ENCODE measurements around the gene CDC14B. TPM values are rescaled to one million over a fixed set of nuclear protein-coding genes. Genes with fewer than 3 reads are reported as not detected.

The CDC14B gene
- polyA plus RNA-seq, 1 donor from 2014 or later, result 7.0 TPM

- Histone ChIP-seq H3K9me3 (ENCODE audit: low read length) (no peaks in the 10 kb centered on the region), H4K20me1 (ENCODE audit: insufficient read depth) (no peaks in the 10 kb centered on the region), H3K4me2 (ENCODE audit: low read length) (no peak overlapping the region), H3K79me2 (replicated peaks; ENCODE audit: insufficient read depth, low read length) (no peaks in the 10 kb centered on the region), H2AFZ (ENCODE audit: low read depth, low read length) (no peak overlapping the region), H3K4me3 (ENCODE audit: low read length) (no peak overlapping the region), H3K27ac (ENCODE audit: low read length) (no peak overlapping the region), H3K9ac (ENCODE audit: low read length) (no peak overlapping the region), H3K36me3 (ENCODE audit: insufficient read depth, low read length) (no peaks in the 10 kb centered on the region), H3K9me2 (ENCODE audit: insufficient read depth, low read length) (no peaks in the 10 kb centered on the region), H3K27me3 (ENCODE audit: insufficient read depth, low read depth, low read length) (no peaks in the 10 kb centered on the region), H3F3A (ENCODE audit: insufficient read depth, low read length, poor library complexity, severe bottlenecking) (no peaks in the 10 kb centered on the region)
- TF ChIP-seq MXI1 (conservative IDR thresholded peaks at IDR 0.05; ENCODE audit: poor library complexity, severe bottlenecking) (no peak), EP300 (conservative IDR thresholded peaks at IDR 0.05; ENCODE audit: poor library complexity, severe bottlenecking) (no peak), RAD21 (conservative IDR thresholded peaks at IDR 0.05) (no peak), POLR2AphosphoS5 (IDR thresholded peaks at IDR 0.05) (no peak), TAF1 (IDR thresholded peaks at IDR 0.05; ENCODE audit: low read depth) (no peak), EZH2 (IDR thresholded peaks at IDR 0.05; ENCODE audit: borderline replicate concordance, insufficient read depth, low read length, poor library complexity, severe bottlenecking) (no peak), SMC3 (conservative IDR thresholded peaks at IDR 0.05; ENCODE audit: poor library complexity) (no peak)
- TF ChIP-seq, protein P1, sequence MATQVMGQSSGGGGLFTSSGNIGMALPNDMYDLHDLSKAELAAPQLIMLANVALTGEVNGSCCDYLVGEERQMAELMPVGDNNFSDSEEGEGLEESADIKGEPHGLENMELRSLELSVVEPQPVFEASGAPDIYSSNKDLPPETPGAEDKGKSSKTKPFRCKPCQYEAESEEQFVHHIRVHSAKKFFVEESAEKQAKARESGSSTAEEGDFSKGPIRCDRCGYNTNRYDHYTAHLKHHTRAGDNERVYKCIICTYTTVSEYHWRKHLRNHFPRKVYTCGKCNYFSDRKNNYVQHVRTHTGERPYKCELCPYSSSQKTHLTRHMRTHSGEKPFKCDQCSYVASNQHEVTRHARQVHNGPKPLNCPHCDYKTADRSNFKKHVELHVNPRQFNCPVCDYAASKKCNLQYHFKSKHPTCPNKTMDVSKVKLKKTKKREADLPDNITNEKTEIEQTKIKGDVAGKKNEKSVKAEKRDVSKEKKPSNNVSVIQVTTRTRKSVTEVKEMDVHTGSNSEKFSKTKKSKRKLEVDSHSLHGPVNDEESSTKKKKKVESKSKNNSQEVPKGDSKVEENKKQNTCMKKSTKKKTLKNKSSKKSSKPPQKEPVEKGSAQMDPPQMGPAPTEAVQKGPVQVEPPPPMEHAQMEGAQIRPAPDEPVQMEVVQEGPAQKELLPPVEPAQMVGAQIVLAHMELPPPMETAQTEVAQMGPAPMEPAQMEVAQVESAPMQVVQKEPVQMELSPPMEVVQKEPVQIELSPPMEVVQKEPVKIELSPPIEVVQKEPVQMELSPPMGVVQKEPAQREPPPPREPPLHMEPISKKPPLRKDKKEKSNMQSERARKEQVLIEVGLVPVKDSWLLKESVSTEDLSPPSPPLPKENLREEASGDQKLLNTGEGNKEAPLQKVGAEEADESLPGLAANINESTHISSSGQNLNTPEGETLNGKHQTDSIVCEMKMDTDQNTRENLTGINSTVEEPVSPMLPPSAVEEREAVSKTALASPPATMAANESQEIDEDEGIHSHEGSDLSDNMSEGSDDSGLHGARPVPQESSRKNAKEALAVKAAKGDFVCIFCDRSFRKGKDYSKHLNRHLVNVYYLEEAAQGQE (IDR thresholded peaks at IDR 0.05; ENCODE audit: borderline replicate concordance), result no peak
- TF ChIP-seq, protein P2, sequence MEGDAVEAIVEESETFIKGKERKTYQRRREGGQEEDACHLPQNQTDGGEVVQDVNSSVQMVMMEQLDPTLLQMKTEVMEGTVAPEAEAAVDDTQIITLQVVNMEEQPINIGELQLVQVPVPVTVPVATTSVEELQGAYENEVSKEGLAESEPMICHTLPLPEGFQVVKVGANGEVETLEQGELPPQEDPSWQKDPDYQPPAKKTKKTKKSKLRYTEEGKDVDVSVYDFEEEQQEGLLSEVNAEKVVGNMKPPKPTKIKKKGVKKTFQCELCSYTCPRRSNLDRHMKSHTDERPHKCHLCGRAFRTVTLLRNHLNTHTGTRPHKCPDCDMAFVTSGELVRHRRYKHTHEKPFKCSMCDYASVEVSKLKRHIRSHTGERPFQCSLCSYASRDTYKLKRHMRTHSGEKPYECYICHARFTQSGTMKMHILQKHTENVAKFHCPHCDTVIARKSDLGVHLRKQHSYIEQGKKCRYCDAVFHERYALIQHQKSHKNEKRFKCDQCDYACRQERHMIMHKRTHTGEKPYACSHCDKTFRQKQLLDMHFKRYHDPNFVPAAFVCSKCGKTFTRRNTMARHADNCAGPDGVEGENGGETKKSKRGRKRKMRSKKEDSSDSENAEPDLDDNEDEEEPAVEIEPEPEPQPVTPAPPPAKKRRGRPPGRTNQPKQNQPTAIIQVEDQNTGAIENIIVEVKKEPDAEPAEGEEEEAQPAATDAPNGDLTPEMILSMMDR (IDR thresholded peaks at IDR 0.05; ENCODE audit: poor library complexity, severe bottlenecking), result no peak
Measured at GRCh38 chr9:96467784-96468183, 151.9 kb downstream of the CDC14B start.

DNA sequence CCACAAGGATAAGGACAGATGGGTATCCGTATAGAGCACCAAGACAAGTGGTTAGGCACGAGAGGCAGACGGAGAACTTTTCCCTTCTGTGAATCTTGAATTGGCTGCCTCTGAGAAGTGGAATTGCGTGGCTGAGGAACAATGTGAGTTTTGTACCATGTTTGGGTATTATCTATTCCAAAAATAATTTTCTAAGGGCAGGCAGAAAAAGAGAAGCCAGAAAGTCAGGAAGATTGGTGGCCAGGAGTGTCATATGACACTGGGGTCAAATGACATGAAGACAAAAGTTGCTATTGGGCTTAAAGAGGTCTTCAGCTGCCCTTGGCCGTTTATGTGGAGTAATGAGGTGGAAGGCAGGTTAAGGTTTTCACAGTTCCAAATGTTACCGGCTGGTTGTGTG, 155.2 kb downstream of the CDC14B start:
- Histone ChIP-seq H3K9ac (ENCODE audit: low read length) (no peak overlapping the region), H4K20me1 (ENCODE audit: insufficient read depth) (no peaks in the 10 kb centered on the region), H3K27ac (ENCODE audit: low read length) (no peak overlapping the region), H2AFZ (ENCODE audit: low read depth, low read length) (no peak overlapping the region), H3K36me3 (ENCODE audit: insufficient read depth, low read length) (no peaks in the 10 kb centered on the region), H3K9me3 (ENCODE audit: low read length) (no peaks in the 10 kb centered on the region), H3K79me2 (replicated peaks; ENCODE audit: insufficient read depth, low read length) (no peaks in the 10 kb centered on the region), H3K9me2 (ENCODE audit: insufficient read depth, low read length) (no peaks in the 10 kb centered on the region), H3K27me3 (ENCODE audit: insufficient read depth, low read depth, low read length) (no peaks in the 10 kb centered on the region), H3K4me3 (ENCODE audit: low read length) (no peak overlapping the region), H3K4me2 (ENCODE audit: low read length) (no peak overlapping the region), H3F3A (ENCODE audit: insufficient read depth, low read length, poor library complexity, severe bottlenecking) (no peaks in the 10 kb centered on the region)
- TF ChIP-seq POLR2AphosphoS5 (IDR thresholded peaks at IDR 0.05) (no peak), TAF1 (IDR thresholded peaks at IDR 0.05; ENCODE audit: low read depth) (no peak), EP300 (conservative IDR thresholded peaks at IDR 0.05; ENCODE audit: poor library complexity, severe bottlenecking) (no peak), SMC3 (conservative IDR thresholded peaks at IDR 0.05; ENCODE audit: poor library complexity) (no peak), RAD21 (conservative IDR thresholded peaks at IDR 0.05) (no peak), MXI1 (conservative IDR thresholded peaks at IDR 0.05; ENCODE audit: poor library complexity, severe bottlenecking) (no peak), EZH2 (IDR thresholded peaks at IDR 0.05; ENCODE audit: borderline replicate concordance, insufficient read depth, low read length, poor library complexity, severe bottlenecking) (no peak)
- TF ChIP-seq, protein P1 (IDR thresholded peaks at IDR 0.05; ENCODE audit: borderline replicate concordance), result no peak
- TF ChIP-seq, protein P2 (IDR thresholded peaks at IDR 0.05; ENCODE audit: poor library complexity, severe bottlenecking), result no peak

Measured in neural cell (in vitro differentiated cells).